Nucleus accumbens (tissue), 56 donors: ENCODE results near the gene GALNT9.
"Not testable (repeated sequence)": the region's sequence is repeated elsewhere in the genome, so short reads cannot be mapped to it uniquely, and the experiment has no call there.

Experiments used
- DNase-seq, 56 donors: peaks; one replicate each; lab custom pipeline; 2025; lab: John Stamatoyannopoulos, UW

Gene GALNT9

DNA sequence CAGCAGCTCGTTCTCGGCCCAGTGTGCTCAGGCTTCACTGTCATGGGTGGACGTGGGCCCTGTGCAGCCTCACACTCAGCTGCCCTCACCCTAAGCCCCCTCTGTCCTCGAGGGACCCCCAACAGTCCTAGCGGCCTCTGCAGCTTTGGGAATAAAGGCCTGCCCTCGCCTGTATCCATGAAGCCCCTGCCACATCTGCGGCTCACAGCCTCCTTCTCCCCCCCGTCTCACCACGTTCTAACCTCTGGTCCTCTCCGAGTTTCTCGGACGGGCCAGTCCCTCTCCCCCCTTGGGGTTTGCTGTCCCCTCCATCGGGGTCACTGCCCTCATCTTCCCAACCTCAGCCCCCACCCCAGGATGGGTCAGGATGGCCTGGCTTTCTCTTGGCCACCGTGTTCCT lies 30.2 kb upstream of the GALNT9 start:
- DNase-seq, result no peak

DNA sequence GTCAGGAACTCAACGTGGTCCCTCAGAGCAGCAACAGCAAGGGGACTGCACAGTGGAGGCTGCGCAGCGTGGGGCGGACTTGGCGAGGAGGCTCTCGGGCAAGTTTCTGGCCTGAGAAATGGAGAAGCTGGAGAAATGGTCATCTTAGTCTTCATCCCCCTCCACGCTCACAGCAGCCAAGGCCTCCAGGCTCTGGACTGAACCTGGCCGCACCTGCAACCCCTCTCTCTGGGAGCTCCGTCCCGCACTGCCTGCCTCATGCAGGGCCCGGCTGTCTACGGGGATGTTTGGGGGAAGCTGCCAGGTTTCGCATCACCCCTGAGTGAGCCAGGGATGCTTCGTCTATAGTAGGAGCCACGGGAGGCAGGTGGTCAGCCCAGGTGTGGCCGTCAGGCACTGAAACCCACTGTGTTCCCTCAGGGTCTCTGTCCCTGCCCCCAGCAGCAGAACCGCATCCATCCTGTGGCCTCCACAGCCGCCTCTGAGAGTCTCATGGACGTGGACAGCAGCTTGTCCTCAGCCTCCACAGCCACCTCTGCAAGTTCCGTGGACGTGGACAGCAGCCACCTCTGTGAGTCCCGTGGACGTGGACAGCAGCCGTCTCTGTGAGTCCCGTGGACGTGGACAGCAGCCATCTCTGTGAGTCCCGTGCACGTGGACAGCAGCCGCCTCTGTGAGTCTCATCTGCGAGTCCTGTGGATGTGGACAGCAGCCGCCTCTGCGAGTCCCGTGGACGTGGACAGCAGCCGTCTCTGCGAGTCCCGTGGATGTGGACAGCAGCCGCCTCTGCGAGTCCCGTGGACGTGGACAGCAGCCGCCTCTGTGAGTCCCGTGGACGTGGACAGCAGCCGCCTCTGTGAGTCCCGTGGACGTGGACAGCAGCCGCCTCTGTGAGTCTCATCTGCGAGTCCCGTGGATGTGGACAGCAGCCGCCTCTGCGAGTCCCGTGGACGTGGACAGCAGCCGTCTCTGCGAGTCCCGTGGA lies 29.1 kb upstream of the GALNT9 start:
- not testable (repeated sequence) for DNase-seq

DNA sequence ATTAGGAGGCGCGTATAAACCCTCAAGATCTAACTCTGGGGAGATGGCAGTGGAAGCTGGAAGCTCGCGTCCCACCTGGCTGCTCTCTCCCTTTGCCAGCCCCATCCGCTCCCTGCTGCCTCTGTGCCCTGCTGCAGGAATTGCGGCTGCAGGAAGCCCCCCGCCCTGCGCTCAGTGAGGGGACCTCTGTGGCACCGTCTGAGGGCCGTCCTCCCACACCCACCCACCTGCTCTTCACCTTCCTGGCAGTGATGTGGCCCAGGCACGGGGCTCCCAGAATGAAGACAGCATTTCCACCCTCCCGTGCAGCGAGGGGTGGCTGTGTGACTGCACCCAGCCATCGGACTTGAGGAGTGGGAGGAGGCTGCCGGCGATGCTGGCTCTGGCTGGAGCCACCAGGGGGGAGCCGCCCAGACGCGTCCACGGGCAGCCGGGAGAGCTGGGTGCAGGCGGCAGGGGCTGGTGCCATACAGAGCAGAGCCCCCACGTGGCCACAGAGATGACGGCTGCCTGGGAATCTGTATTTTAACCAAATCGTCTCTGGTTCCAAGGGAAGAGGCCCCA lies 28.3 kb upstream of the GALNT9 start:
- no peak for DNase-seq

DNA sequence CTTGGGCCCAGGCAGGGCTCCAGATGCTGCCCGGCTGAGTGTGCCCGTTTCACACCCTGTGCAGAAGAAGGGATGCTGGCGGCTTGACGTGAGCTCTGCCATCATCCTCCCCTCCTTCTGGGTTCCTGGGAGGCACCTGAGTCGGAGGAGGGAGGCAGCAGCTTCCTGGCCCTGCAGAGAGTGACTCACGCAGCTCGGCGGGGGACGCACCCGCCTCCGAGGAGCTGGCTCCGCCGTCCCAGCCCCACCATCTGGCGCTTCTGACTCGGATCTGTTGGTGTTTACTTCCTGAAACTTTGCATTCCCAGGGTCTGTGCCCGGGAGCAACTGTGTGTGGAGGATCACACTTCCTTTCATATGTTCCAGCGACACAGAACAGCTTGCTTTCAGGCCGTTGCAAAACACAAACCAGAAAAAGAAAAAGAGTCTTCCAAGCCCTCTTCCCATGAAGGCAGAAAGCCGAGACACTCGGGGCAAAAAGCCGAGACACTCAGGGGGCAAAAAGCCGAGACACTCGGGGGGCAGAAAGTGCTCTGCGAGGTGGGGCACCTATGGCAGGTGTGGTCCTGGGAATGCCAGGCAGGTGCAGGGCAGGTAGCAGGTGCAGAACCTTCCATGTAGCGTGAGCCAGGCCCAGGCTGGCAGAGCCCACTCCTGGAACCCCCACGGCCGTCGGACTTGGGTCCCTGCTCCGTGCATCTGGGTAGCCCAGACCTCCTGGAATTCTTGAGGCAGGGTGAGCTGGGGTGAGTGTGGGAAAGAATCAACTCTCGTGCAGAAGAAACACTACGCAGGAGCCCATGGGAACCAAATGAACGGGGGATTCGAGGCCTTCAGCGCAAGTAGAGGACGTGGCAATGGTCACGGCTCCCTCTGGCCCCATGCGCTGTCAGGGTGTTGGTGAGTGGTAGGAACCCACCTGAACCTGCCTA lies 27.6 kb upstream of the GALNT9 start:
- peak in 31 of 56 donors; percentile 7 to 74 (median 37) for DNase-seq

DNA sequence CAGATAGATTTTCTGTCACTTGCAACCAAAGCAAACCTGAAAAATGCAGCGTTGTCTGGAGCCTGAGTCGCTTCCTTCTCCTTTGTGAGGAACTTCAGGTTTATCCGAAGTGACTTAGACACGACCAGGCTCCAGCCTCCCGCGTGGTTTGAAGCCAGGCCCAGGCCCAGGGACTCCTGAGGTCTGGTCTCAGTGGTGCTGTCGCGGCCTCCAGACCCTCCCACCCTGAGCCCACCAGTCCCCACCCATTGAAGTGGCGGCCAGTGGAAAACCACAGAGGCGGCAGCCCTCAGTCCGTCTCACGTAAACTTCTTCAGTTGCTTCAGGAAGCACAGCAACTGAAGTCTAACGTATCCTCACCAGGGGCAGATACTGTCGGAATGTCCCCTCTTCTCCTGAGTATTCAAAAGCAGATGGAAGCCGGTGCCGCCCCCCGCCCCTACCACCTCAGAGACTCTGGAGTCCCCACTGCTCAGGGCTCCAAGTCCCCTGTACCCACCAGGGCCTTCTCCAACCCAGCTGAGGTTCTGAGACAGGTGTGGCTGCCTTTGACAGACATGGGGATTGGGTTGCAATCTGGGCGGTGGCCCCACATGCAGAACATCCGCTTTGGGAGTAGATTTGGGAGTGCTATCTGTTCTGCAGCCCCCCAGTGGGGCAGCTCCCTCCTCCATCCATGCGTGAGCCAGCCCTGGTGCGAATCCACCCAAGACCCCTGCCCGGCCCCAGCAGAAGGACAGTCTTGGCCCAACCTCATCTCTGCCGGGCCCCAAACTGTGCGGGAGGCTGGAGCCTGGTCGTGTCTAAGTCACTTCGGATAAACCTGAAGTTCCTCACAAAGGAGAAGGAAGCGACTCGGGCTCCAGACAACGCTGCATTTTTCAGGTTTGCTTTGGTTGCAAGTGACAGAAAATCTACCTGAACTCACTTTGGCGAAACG lies 26.6 kb upstream of the GALNT9 start:
- DNase-seq, result no peak

DNA sequence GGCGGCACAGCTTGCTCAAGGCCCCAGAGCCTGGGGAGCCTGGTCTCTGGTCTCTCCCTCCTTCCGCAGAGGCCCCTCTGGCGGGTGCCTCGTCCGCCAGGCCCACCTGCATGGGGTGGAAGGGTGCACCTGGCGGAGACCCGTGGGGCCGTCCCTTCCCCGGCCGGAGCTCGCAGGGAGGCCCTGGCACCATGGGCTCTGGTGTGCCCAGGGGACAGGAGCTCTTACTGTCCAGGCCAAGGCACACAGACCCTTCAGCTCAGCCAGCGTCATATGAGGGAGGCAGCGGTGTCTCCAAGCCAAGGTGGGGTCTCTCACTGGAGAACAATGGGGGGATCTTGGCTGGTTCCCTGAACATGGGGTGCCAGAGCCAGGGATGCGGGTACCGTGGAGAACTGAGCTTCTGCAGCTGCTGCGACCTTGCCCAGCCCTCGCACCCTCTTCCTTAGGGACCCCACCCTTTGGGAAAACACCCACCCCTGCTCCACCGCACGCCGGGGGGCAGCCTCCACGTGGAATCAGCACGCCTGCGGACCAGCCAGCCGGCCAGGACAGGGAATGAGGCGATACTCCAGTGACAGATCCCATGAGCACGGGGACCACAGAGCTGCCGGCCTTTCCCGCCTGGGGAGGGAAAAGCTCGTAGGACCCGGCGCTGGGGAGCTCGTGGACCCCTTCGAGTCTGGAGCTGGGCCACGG lies 25.7 kb upstream of the GALNT9 start:
- DNase-seq, result no peak

DNA sequence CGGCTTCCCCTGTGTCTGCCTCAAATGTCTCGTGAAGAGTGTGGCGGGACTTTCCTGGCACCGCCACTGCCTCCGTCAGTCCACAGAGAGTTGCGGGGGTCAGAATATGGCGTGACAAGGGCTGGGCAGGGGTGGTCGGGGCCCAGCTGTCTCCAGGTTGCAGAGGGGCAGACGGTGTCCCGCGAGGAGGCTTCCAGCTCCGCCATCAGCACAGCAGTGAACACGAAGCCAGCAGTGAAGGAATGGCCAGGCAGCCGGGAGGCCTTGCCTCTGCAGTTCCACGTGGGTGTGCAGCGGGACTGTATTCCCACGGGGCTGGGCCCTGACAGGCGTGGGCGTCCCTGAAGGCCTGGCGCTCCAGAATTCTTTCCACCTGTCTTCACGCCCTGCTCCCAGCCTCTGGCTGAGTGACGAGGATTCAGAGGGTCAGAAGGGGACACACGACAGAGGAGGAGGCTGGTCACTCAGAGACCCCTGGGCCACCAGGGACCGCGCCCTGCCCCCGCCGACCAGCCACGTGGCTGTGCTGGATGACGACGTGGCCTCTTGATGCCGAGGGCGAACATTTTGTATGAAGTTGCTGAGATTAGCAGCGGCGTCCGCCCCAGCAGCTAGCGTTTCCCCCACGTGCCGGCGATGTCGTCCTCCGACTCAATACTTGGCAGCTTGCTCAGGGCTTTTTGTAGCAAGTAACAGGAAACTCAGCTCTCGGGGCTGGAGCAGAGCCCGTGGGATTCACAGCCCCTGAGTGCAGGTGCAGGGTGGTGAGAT lies 25.0 kb upstream of the GALNT9 start:
- DNase-seq, result no peak

DNA sequence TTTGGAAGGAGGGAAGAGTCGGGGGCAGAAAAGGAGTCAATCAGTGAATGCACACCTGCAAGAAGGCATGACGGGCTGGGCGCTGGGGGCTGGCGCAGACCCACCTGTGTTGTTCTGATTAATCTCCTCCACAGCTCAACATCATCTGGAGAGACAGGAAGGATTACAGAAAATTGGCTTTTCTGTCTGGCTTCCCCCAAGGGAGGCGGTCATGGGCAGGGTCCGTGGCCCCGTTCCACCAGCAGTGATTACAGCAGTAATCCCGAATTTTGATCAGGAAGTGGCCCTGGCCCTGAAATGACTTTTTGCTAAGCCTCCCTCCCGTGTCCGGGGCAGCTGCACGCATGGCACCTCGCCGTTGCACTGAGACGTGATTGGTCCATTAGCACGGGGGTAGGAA lies 24.4 kb upstream of the GALNT9 start:
- DNase-seq, result no peak

DNA sequence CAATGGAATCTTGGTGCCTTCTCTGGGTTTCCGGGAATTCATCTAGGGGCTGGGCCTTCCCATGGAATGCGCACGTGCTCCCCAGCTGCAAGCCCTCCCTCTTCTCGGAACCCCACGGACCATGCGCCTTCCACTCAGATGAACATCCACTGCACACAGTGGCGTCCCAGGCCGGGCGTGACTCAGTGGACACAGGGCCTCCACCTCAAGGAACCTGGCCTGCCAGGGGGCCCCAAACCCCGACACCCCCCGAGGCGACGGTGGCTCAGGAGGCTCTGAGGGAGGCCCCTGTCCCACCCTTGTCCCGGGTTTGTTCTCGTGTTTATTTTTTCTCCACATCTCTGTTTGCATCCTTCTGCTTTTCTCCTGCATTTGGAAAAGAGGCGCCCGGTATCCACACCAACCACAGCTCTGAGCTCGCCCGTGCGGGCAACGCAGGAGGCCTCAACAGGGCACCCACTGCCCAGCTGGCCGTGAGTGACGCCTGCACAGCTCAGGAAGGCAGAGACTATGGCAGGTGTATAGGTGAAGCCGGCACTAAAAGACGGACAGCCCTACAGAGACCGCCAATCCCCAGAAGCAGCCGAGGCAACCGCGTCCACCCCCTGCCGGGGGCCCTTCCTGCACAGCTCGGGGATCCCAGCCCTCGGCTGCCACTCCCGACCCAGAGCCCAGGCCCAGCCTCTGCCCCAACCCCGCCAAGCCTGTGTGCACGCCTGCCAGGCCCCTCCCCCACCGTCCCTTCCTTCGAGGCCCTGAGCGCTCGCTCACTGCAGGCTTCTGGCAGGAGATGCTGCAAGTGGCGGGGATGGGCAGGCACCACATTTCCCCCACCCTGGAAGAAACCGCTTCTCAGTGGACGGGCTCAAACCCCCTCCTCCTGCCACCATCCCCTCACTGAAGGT lies 23.8 kb upstream of the GALNT9 start:
- no peak for DNase-seq

DNA sequence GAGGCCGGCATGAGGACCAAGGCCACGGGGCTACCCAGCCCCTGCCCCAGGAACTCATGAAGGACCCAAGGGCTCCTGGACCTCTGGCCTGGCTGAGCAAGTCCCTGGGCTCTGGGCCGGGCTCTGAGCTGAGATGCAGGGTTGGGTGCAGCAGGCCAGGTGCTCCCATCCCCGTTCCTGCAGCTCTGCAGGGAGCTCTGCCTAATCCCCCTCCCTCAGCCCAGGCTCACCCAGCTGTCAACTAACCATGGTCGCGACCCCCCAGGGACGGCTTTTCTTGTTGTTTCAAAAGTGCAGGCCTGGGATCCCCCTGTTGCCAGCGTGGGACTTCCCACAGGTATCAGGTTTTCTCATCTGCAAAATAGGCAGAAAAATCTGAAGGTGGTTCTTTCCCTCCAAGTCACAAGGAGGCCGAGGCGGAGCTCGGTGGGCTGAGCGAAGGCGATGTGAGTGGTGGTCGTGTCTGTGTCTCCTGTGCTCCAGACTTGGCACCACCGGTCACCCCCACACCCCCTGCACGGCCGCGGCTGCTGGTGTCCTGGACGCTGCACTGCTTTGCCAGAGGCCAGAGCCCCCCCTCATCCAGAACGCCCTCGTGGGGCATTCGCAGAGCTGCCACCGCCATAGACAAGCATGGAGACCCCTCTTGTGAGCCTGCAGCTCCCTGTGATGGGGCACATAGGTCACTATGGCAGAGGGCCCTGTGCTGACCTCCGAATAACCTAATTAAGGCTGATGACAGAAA lies 22.5 kb upstream of the GALNT9 start:
- no peak for DNase-seq

DNA sequence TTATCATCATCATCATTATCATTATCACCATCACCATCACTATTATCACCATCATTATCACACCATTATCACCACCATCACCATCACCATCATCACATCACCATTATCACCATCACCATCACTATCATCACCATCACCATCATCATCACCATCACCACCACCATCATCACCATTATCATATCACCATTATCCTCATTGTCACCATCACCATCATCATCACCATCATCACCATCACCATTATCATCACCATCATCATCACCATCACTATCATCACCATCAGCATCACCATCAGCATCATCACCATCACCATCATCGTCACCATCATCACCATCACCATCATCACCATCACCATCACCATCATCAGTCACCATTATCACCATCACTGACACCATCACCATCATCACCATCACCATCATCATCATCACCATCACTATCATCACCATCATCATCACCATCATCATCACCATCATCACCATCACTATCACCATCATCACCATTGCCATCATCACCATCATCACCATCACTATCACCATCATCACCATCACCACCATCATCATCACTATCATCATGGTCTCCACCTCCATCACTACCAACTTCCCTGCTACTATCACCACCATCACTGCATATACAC lies 20.2 kb upstream of the GALNT9 start:
- DNase-seq, result no peak

DNA sequence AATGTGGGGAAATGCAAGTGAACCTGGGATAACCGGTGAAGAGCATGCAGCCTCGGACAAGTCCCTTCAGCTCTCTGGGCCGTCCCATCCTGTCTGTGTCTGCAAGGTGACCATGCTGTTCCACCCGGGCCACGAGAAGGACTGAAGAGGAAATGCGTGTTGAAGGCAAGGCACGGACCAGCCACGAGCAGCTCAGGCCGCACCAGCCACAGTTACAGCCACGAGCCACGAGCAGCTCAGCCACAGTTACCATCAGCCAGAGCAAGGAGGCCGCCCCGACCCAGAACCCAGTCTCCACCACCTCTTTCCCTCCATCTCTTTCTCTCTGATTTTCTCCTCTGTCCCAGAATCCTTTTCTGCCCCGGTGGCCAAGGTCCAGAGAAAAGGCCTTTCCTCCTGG lies 18.8 kb upstream of the GALNT9 start:
- no peak for DNase-seq

DNA sequence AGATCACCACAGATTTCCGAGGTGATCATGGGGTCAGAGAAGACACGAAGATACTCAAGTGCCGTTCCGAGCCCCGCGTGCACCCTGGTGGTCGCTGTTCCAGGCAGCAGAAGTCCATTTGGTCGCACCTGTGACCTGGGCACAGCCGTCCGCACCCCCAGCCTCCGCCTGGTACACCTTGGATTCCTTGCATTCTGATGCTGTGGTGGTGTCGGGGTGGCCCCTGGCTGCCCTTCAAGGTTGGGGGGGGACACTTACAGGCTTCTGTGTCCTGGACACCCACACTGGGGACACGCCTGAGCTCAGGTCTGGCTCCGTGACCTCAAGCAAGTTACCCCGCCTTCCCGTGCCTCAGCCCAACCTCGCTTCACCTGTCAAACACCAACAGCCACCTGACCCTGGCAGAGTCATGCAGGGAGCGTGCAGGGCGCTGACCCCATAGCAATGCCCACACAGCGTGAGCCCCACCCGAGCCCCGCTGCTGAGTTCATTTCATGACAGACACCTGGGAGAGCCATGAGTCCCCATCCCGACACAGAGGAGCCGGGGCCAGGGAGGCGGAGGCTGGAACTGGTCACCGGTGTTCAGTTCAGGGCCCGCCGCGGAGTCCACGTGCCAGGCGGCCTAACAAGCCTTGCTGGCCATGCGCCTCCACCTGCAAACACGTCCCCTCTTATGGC lies 17.9 kb upstream of the GALNT9 start:
- no peak for DNase-seq

DNA sequence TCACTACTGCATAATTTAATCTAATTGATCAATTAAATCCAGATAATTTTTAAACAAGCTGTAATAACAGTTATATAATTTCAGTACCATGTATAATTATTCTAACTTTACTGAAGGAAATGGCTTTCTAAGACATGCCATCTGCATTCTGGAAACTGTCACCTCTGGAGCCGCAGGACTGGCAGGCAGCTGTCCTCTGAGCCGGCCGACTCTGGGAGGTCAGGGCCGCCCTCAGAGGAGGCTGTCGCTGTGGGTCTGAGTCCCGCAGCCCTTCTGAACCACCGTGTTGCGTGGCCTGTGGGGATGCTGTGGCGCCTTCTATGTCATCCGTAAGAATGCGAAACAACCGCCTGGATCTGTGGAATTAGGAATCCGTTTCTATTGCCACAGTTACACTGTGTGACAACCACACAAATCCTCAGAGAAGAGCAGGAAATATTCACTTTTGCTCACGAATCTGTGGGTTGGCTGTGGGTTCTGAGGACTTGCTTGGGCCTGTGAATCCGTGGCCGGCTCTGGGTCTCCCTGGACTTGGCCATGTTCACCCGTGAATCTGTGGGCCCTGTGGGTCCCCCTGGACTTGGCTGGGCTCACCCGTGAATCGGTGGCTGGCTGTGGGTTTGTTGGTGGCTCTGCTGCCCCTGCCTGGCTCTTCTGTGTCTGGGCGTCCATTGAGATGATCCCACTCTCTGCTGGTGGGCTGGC lies 17.2 kb upstream of the GALNT9 start:
- DNase-seq, result no peak
